CD14-positive monocyte (primary cell): ENCODE data around the gene TNNI3. TPM values are rescaled to one million over a fixed set of nuclear protein-coding genes. Genes with fewer than 3 reads are reported as not detected.

Experiments
- DNase-seq, 3 donors: peaks; one replicate each; pipeline ENCODE4 v3.0.0-alpha.2; 2011 to 2022
- H2AFZ ChIP-seq: 2 replicates; pipeline ENCODE4 v1.6.0; 2012; ENCODE audit warnings: mild to moderate bottlenecking, low read depth, low read length, inconsistent platforms; ENCODE audit not compliant: insufficient read depth, poor library complexity, severe bottlenecking
- H3K27ac ChIP-seq, 2 donors: 1 replicate in 1 of 2; 2 replicates in 1 of 2; pipeline ENCODE4 v1.5.1; 2012 to 2013; ENCODE audit warnings: low read length in 2 of 2, control low read depth in 1 of 2, inconsistent platforms in 1 of 2, low read depth in 1 of 2, mild to moderate bottlenecking in 1 of 2
- H3K27me3 ChIP-seq, 2 donors: one replicate each; pipeline versions ENCODE4 v1.6.0 to v1.6.1; 2011 to 2013; ENCODE audit warnings: low read length in 2 of 2; ENCODE audit not compliant: control insufficient read depth in 2 of 2, insufficient read depth in 2 of 2
- H3K36me3 ChIP-seq, 2 donors: replicated peaks in 1 of 2; 1 replicate in 1 of 2; 2 replicates in 1 of 2; pipeline versions ENCODE4 v1.5.1 to v1.6.1; 2012 to 2013; ENCODE audit warnings: low read length in 2 of 2, control low read depth in 1 of 2, inconsistent platforms in 1 of 2, mild to moderate bottlenecking in 1 of 2; ENCODE audit not compliant: insufficient read depth in 2 of 2, control insufficient read depth in 1 of 2
- H3K4me1 ChIP-seq, 2 donors: 1 replicate in 1 of 2; 2 replicates in 1 of 2; pipeline versions ENCODE4 v1.5.1 to v1.6.1; 2012 to 2013; ENCODE audit warnings: low read length in 2 of 2, control low read depth in 1 of 2, inconsistent platforms in 1 of 2, mild to moderate bottlenecking in 1 of 2, moderate library complexity in 1 of 2; ENCODE audit not compliant: insufficient read depth in 2 of 2, control insufficient read depth in 1 of 2
- H3K4me2 ChIP-seq: replicated peaks from 2 replicates; pipeline ENCODE3; 2012; ENCODE audit warnings: low read length, moderate library complexity, mild to moderate bottlenecking; ENCODE audit not compliant: poor library complexity, severe bottlenecking; ENCODE audit errors: extremely low read depth
- H3K4me3 ChIP-seq, 3 experiments: fragments of 200-600 bp in 1 of 3; sonication (generic) in 1 of 3; replicated peaks in 1 of 3; 1 replicate in 2 of 3; 2 replicates in 1 of 3; pipeline ENCODE4 v1.5.1; 2011 to 2013; ENCODE audit warnings: low read length in 3 of 3, mild to moderate bottlenecking in 3 of 3, control low read depth in 2 of 3, low read depth in 2 of 3, inconsistent platforms in 1 of 3, moderate library complexity in 1 of 3
- H3K79me2 ChIP-seq: 2 replicates; pipeline ENCODE4 v1.6.0; 2012; ENCODE audit warnings: mild to moderate bottlenecking, control low read depth, inconsistent platforms, low read length, moderate library complexity; ENCODE audit not compliant: insufficient read depth
- H3K9ac ChIP-seq: 2 replicates; pipeline ENCODE4 v1.6.0; 2017; ENCODE audit warnings: low read length, mild to moderate bottlenecking; ENCODE audit not compliant: insufficient read depth, poor library complexity, severe bottlenecking
- H3K9me3 ChIP-seq, 2 donors: replicated peaks in 1 of 2; 1 replicate in 1 of 2; 2 replicates in 1 of 2; pipeline versions ENCODE4 v1.5.1 to v1.6.1; 2012 to 2013; ENCODE audit warnings: low read length in 2 of 2, control low read depth in 1 of 2; ENCODE audit not compliant: control insufficient read depth in 1 of 2, insufficient read depth in 1 of 2
- H4K20me1 ChIP-seq: 2 replicates; pipeline ENCODE4 v1.6.0; 2012; ENCODE audit warnings: mild to moderate bottlenecking, low read length, control low read depth, moderate library complexity; ENCODE audit not compliant: insufficient read depth
- H3K27ac Mint-ChIP-seq, 7 donors: one replicate each; pipeline ENCODE4 v1.8.0; 2020; ENCODE audit warnings: mild to moderate bottlenecking in 7 of 7, mixed read lengths in 7 of 7, moderate library complexity in 6 of 7, inconsistent platforms in 2 of 7
- H3K27me3 Mint-ChIP-seq, 3 donors: one replicate each; pipeline ENCODE4 v1.8.0; 2021 to 2022; ENCODE audit warnings: low read depth in 3 of 3, mild to moderate bottlenecking in 3 of 3, mixed read lengths in 3 of 3, moderate library complexity in 3 of 3, inconsistent platforms in 1 of 3
- H3K36me3 Mint-ChIP-seq, 2 donors: one replicate each; pipeline ENCODE4 v1.8.0; 2020; ENCODE audit warnings: mixed read lengths in 2 of 2, inconsistent platforms in 1 of 2, mild to moderate bottlenecking in 1 of 2
- H3K4me1 Mint-ChIP-seq: one replicate; pipeline ENCODE4 v1.8.0; 2020; ENCODE audit warnings: mild to moderate bottlenecking, mixed read lengths
- H3K4me3 Mint-ChIP-seq, 2 donors: one replicate each; pipeline ENCODE4 v1.8.0; 2020; ENCODE audit warnings: mild to moderate bottlenecking in 2 of 2, mixed read lengths in 2 of 2, moderate library complexity in 1 of 2
- H3K9me3 Mint-ChIP-seq, 7 donors: one replicate each; pipeline ENCODE4 v1.8.0; 2020 to 2022; ENCODE audit warnings: mixed read lengths in 7 of 7, mild to moderate bottlenecking in 6 of 7, moderate library complexity in 6 of 7, inconsistent platforms in 2 of 7
- CTCF ChIP-seq: fragments of 200-600 bp; IDR thresholded peaks from one replicate; pipeline ENCODE4 v1.8.0; 2022; ENCODE audit warnings: antibody characterized with exemption, mild to moderate bottlenecking
- WGBS: methylation state at CpG from one replicate; pipeline ENCODE4 v1.1.5; 2013; ENCODE audit warnings: missing lambda C conversion rate; ENCODE audit not compliant: insufficient coverage; 5-methylcytosine and 5-hydroxymethylcytosine counted together
- intact Hi-C, 2 donors: fragments of 100-400 bp; cut with micrococcal nuclease; formaldehyde crosslinking; loops; one replicate each; pipeline versions ENCODE4 v1.15.0 to v1.15.1; 2023
- polyA plus RNA-seq, 3 donors: library from polyadenylated mRNA; depleted of rRNA in 1 of 3; unstranded in 2 of 3; stranded (reverse) in 1 of 3; fragments of 300-500 nt in 2 of 3; fragments of >200 nt in 1 of 3; fragmentation: Illumina TruSeq in 2 of 3; gene quantifications; 1 replicate in 2 of 3; 2 replicates in 1 of 3; pipeline ENCODE4 v1.2.3, GENCODE V29; 2012 to 2021

The TNNI3 gene
- polyA plus RNA-seq, 3 donors, result 1.2 TPM; not detected in 2

DNA sequence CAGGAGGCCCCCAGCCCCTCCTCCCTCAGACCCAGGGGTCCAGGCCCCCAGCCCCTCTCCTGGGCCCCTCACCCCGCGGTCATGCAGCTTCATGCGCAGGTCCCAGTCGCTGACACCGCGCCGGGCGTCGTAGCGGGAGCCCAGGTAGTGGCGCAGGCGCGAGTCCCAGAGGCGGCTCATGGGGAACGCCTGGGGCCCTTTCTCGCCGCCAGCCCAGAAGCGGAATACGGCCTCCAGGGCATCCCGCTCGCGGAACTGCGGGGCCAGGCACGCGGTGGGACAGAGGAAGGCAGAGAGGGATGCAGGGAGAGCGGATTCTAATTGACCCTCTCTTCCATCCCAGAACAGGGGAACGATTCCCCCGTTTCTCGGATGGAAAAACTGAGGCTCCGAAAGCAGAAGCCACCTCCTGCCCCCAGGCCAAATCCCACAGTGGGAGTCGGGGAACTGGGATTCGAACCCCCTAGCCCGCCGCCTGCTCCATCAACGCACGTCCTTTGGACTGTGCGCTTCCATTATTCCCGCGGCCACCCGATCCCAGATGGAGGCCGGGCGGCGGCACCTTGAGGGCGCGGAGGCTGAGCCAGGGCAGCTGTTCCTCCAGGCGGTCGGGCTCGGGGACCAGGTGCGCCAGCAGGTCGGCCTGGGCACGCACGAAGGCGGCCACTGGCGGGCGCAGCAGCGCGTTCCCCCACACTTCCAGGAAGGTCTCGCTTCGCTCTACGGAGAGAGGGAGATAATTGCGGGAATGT lies 4.2 kb upstream of the TNNI3 start:
- TF ChIP-seq CTCF, result no peak
- Histone ChIP-seq H4K20me1 (no peaks in the 10 kb centered on the region), H3K9me3 (peaks cover 7 to 13% of the 10 kb centered on the region in 2 donors), H3K4me2 (no peak overlapping the region), H3K27me3 (peaks cover 10 to 81% of the 10 kb centered on the region in 2 donors), H3K36me3 (no peaks in the 10 kb centered on the region), H2AFZ (no peak overlapping the region), H3K9ac (no peak overlapping the region), H3K4me3 (no peak overlapping the region), H3K27ac (no peak overlapping the region), H3K79me2 (no peaks in the 10 kb centered on the region), H3K4me1 (peaks cover 8 to 17% of the 10 kb centered on the region in 2 donors)
- Mint-ChIP-seq H3K27me3 (peaks cover 69 to 94% (median 91%) of the 10 kb centered on the region in 3 donors), H3K4me3 (peak overlapping the region in 1 of 2 donors; percentile 65), H3K9me3 (peaks cover 9 to 23% (median 13%) of the 10 kb centered on the region in 7 donors), H3K4me1 (peaks cover 8% of the 10 kb centered on the region), H3K27ac (no peak overlapping the region), H3K36me3 (peaks cover 4% of the 10 kb centered on the region in 2 donors)
- intact Hi-C loops, result loop anchor here in 1 of 2 donors (10.0 kb wide), 1 partner anchor 77 kb away; no protein-coding TSS in a partner anchor
- 32% methylated on average over 42 of the region's 61 CpGs for WGBS
- no peak for DNase-seq

DNA sequence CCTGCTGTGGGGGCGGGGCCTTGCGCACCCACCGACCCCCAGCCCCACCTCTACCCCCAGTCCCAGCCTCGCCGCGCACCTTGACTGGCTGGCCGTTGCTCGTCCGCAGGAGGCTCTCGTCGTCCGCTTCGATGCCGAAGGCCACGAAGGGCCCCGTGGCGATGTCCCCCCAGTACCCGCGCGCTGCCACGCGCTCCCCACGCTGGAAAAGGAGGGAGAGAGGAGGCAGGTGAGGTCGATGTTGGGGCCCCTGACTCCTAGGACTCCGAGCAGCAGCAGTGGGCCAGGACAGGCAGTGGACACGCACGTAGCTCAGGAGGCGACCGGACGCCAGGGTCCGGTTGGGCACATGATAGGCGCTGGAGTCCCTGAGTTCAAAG lies 3.4 kb upstream of the TNNI3 start:
- Mint-ChIP-seq H3K27ac (no peak overlapping the region), H3K9me3 (peaks cover 3 to 23% (median 15%) of the 10 kb centered on the region in 7 donors), H3K4me1 (peaks cover 7% of the 10 kb centered on the region), H3K4me3 (peak overlapping the region in 1 of 2 donors; percentile 65), H3K27me3 (peaks cover 68 to 94% (median 91%) of the 10 kb centered on the region in 3 donors), H3K36me3 (peaks cover 2 to 6% of the 10 kb centered on the region in 2 donors)
- H3K9ac ChIP-seq, result no peak overlapping the region
- H3K27ac ChIP-seq, result no peak overlapping the region
- 33% methylated on average over 15 of the region's 32 CpGs for WGBS
- H3K36me3 ChIP-seq, result no peaks in the 10 kb centered on the region
- H3K4me2 ChIP-seq, result no peak overlapping the region
- H3K4me1 ChIP-seq, result peaks cover 5 to 17% of the 10 kb centered on the region in 2 donors
- no peak overlapping the region for H3K4me3 ChIP-seq
- no peaks in the 10 kb centered on the region for H3K79me2 ChIP-seq
- H4K20me1 ChIP-seq, result no peaks in the 10 kb centered on the region
- H3K27me3 ChIP-seq, result peaks cover 18 to 81% of the 10 kb centered on the region in 2 donors
- no peak overlapping the region for H2AFZ ChIP-seq
- peaks cover 6 to 8% of the 10 kb centered on the region in 2 donors for H3K9me3 ChIP-seq
- TF ChIP-seq CTCF, result no peak
- no peak for DNase-seq
- intact Hi-C loops, result loop anchor here in 1 of 2 donors (10.0 kb wide), 1 partner anchor 76 kb away; no protein-coding TSS in a partner anchor
